ENCODE data around the gene ALG12.

Gene ALG12

GRCh38 chr22:49945042-49945794 is 27.0 kb upstream of the ALG12 start:
- DNase-seq: peak; percentile 39

- DNase-seq: no peak
Observed at GRCh38 chr22:49944399-49944891, 26.2 kb upstream of the ALG12 start.

GRCh38 chr22:49943771-49944398 is 25.6 kb upstream of the ALG12 start:
- no peak for DNase-seq

GRCh38 chr22:49943405-49943765 is 25.1 kb upstream of the ALG12 start:
- no peak for DNase-seq

GRCh38 chr22:49942565-49943404 is 24.5 kb upstream of the ALG12 start:
- no peak for DNase-seq

GRCh38 chr22:49941507-49942316 is 23.5 kb upstream of the ALG12 start:
- DNase-seq: no peak

GRCh38 chr22:49938565-49939136 is 20.4 kb upstream of the ALG12 start:
- no peak for DNase-seq

- DNase-seq: no peak
Observed at GRCh38 chr22:49937758-49938564, 19.7 kb upstream of the ALG12 start.

- DNase-seq: peak; percentile 67
Observed at GRCh38 chr22:49936973-49937757, 18.9 kb upstream of the ALG12 start.

GRCh38 chr22:49936018-49936972 is 18.1 kb upstream of the ALG12 start:
- peak; percentile 76 for DNase-seq

GRCh38 chr22:49935561-49935960 is 17.3 kb upstream of the ALG12 start:
- DNase-seq: no peak

GRCh38 chr22:49934891-49935557 is 16.8 kb upstream of the ALG12 start:
- DNase-seq: peak; percentile 58

GRCh38 chr22:49934160-49934890 is 16.1 kb upstream of the ALG12 start:
- peak; percentile 55 for DNase-seq

GRCh38 chr22:49933236-49934159 is 15.3 kb upstream of the ALG12 start:
- DNase-seq: no peak

- DNase-seq: peak; percentile 80
Observed at GRCh38 chr22:49930596-49931412, 12.6 kb upstream of the ALG12 start.

All from fibroblast of skin of back (primary cell).